ENCODE data around the gene CBX7. TPM values are rescaled to one million over a fixed set of nuclear protein-coding genes. Genes with fewer than 3 reads are reported as not detected.

The CBX7 gene
- total RNA-seq, 1 donor from 2014 or later, result 12.7 TPM

- Mint-ChIP-seq H3K9me3 (no peaks in the 10 kb centered on the region), H3K27me3 (ENCODE audit: insufficient read depth) (no peaks in the 10 kb centered on the region), H3K4me3 (no peak overlapping the region), H3K27ac (no peak overlapping the region), H3K36me3 (ENCODE audit: low read depth) (peaks cover 36% of the 10 kb centered on the region), H3K4me1 (ENCODE audit: low read depth) (peaks cover 64% of the 10 kb centered on the region)
- intact Hi-C loops (cut with micrococcal nuclease), result no loop called here
- no peak for DNase-seq (ENCODE audit: low spot score)
These were observed 67.8 kb downstream of the CBX7 start for GRCh38 chr22:39084666-39085065.

GRCh38 chr22:39083212-39084165 lies 69.0 kb downstream of the CBX7 start:
- H3K36me3 Mint-ChIP-seq (ENCODE audit: low read depth), result peaks cover 36% of the 10 kb centered on the region
- H3K27ac Mint-ChIP-seq, result peak overlapping the region; percentile 48
- H3K27me3 Mint-ChIP-seq (ENCODE audit: insufficient read depth), result no peaks in the 10 kb centered on the region
- intact Hi-C loops (cut with micrococcal nuclease), result no loop called here
- DNase-seq (ENCODE audit: low spot score), result no peak
- H3K9me3 Mint-ChIP-seq, result no peaks in the 10 kb centered on the region
- no peak overlapping the region for H3K4me3 Mint-ChIP-seq
- H3K4me1 Mint-ChIP-seq (ENCODE audit: low read depth), result peaks cover 57% of the 10 kb centered on the region

DNA sequence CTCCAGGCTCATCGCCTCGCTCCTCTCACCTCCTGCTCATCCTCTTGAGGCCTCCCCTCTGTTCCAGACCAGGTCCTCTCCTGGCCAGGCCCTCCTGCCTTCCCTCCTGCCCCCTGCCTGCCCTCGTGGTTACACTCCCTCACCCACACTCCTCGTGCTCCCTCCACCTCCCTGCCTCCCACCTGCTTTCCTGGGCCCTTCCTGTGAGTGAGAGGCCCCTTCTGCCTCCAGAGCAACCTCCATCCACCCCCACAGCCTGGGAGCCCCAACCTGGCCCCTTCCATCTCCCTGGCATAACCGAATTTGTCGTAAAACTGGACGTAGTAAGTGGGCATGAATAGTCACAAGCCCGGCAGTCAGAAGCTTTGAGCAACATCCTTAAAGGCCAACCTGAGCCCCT lies 70.9 kb downstream of the CBX7 start:
- Mint-ChIP-seq H3K4me3 (peak overlapping the region; percentile 45), H3K4me1 (ENCODE audit: low read depth) (peaks cover 54% of the 10 kb centered on the region), H3K27me3 (ENCODE audit: insufficient read depth) (no peaks in the 10 kb centered on the region), H3K27ac (peak overlapping the region; percentile 72), H3K9me3 (no peaks in the 10 kb centered on the region), H3K36me3 (ENCODE audit: low read depth) (peaks cover 38% of the 10 kb centered on the region)
- no peak for DNase-seq (ENCODE audit: low spot score)
- intact Hi-C loops (cut with micrococcal nuclease), result no loop called here

DNA sequence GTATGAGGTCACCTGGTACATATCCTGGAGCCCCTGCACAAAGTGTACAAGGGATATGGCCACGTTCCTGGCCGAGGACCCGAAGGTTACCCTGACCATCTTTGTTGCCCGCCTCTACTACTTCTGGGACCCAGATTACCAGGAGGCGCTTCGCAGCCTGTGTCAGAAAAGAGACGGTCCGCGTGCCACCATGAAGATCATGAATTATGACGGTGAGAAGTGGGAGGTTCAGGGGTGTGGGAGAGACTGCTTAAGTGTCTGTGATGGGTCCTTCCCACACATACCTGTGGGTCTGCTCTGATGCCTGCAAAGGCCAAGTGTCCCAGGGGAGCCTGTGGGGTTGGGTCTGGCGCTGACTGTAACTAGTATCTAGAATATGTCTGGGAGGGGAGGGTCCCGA lies 71.5 kb downstream of the CBX7 start:
- intact Hi-C loops (cut with micrococcal nuclease), result no loop called here
- no peaks in the 10 kb centered on the region for H3K9me3 Mint-ChIP-seq
- peaks cover 53% of the 10 kb centered on the region for H3K4me1 Mint-ChIP-seq (ENCODE audit: low read depth)
- peaks cover 33% of the 10 kb centered on the region for H3K36me3 Mint-ChIP-seq (ENCODE audit: low read depth)
- H3K27me3 Mint-ChIP-seq (ENCODE audit: insufficient read depth), result no peaks in the 10 kb centered on the region
- peak overlapping the region; percentile 39 for H3K4me3 Mint-ChIP-seq
- no peak for DNase-seq (ENCODE audit: low spot score)
- H3K27ac Mint-ChIP-seq, result peak overlapping the region; percentile 72

Other genes with a start within 250 kb of the CBX7 start
- gene APOBEC3A, start 195.1 kb downstream of the CBX7 start, total RNA-seq, result not detected in 2 replicates
- 17.9 and 19.5 TPM in 2 replicates for gene APOBEC3B, start 170.3 kb downstream of the CBX7 start, total RNA-seq
- gene APOBEC3C, start 138.4 kb downstream of the CBX7 start, total RNA-seq, result 71.5 and 73.2 TPM in 2 replicates
- 23.6 and 26.9 TPM in 2 replicates for gene APOBEC3D, start 131.6 kb downstream of the CBX7 start, total RNA-seq
- gene APOBEC3F, start 111.8 kb downstream of the CBX7 start, total RNA-seq, result 19.0 and 21.6 TPM in 2 replicates
- gene APOBEC3G, start 75.4 kb downstream of the CBX7 start, total RNA-seq, result 53.7 and 56.7 TPM in 2 replicates
- gene APOBEC3H, start 55.4 kb downstream of the CBX7 start, total RNA-seq, result 5.0 and 7.4 TPM in 2 replicates
- 0.78 and 1.2 TPM in 2 replicates for gene PDGFB, start 92.3 kb upstream of the CBX7 start, total RNA-seq
- 1,905 and 1,941 TPM in 2 replicates for gene RPL3, start 166.9 kb upstream of the CBX7 start, total RNA-seq
- not detected in 2 replicates for gene SYNGR1, start 197.3 kb upstream of the CBX7 start, total RNA-seq
- gene TAB1, start 247.1 kb upstream of the CBX7 start, total RNA-seq, result 23.5 and 27.7 TPM in 2 replicates

Data from activated T-helper 1 cell treated with anti-CD3 and anti-CD28 coated beads, Interleukin-12 subunit alpha, Interleukin-12 subunit beta, Interleukin-2, Interleukin-4 antibody, amounts not matched to agents 30 ng/mL and 10 ng/mL and 1 ng/mL, durations not matched to agents 14 hours and 24 hours and 36 hours (primary cell).